ENCODE results near the gene PYCR2.
"Not testable (repeated sequence)": the region's sequence is repeated elsewhere in the genome, so short reads cannot be mapped to it uniquely, and the experiment has no call there.

PYCR2 gene

DNA sequence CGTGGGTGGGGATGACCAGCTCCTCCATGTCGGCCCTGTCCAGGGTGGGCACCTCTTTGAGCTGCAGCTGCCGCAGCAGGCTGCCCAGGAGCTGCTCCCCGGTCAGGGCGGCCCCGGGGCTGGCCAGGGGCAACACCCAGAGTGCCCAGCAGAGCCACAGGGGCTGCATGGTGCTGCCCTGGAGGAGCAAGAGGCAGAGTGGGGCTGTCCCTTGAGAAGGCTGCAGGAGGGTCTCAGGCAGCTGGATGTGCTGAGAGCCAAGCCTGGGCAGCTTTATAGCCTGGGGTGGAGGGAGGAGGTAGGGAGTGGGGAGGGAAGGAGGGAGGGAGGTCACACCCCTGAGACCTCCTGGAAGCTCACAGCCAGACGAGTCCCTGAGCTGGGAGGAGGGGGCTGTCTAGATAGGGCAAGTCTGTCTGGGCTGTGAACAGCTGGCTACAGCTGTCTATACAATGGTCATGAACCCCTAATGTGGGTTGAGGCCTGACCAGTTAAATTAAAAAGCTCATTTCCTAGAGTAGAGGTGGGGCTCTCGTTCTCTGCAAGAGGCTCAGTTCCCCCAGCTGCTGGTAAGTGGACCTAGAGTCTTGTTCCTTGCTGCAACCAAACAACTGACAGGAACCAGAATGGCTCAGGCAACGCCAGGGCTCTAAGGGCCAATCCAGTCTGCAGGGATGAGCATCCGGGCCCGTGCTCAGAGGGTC, 35.0 kb downstream of the PYCR2 start, which contains the start of gene LEFTY1:
TSS of gene LEFTY1 (minus strand) at position 249 of the 704 bp plus-strand sequence. CDS start at position 169, 80 bp downstream.
- no peak for DNase-seq

GRCh38 chr1:225888289-225888897, 35.7 kb downstream of the PYCR2 start:
- no peak for DNase-seq

GRCh38 chr1:225887554-225888288, 36.3 kb downstream of the PYCR2 start:
- DNase-seq = not testable (repeated sequence)

- no peak for DNase-seq
Measured at GRCh38 chr1:225887030-225887314, 37.1 kb downstream of the PYCR2 start.

DNA sequence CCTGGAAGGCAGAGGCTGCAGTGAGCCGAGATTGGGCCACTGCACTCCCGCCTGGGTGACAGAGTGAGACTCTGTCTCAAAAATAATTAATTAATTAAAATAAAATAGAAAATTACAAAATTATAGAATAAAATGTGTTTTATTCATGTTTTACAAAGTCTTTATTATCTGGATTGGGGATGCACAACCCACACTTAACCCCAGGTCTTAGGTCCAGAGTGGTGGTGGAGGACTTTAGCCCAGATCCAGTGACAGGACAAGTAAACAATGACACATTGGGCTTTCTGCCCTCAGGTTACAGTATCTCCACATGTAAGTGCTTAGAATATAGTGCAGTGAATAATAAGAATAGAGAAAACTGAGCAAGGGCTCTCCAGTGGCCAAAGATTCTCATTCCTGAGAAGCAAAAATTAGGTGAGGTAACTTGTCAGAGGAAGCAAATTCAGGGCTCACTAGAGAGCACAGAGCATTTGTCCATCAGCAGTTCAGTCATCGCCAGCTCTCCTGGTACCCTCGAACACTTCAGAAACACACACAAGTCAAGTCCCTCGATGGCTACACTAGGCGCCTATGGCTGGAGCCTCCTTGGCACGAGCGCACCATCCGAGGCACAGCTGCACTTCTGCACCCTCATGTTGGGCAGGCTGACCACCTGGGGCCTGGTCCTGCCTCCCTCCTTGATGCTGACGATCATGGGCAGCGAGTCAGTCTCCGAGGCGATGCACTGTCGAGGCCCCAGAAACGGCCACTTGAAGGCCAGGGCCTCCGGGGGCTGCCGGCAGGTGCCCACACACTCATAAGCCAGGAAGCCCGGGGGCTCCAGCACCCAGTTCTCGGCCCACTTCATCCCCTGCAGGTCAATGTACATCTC, 37.7 kb downstream of the PYCR2 start:
- DNase-seq = no peak

DNA sequence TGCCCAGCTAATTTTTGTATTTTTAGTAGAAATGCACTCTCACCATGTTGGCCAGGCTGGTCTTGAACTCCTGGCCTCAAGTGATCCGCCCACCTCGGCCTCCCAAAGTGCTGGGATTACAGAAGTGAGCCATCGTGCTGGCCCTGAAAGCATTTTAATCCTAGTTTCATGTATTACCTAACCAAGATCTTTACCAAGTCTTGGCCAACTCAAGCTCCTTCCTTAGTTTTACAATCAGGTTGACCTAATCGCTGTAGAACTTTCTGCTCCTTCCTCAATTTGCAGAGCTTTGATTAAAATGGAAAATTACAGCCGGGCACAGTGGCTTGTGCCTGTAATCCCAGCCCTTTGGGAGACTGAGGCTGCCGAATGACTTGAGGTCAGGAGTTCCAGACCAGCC, 38.7 kb downstream of the PYCR2 start:
- no peak for DNase-seq

DNA sequence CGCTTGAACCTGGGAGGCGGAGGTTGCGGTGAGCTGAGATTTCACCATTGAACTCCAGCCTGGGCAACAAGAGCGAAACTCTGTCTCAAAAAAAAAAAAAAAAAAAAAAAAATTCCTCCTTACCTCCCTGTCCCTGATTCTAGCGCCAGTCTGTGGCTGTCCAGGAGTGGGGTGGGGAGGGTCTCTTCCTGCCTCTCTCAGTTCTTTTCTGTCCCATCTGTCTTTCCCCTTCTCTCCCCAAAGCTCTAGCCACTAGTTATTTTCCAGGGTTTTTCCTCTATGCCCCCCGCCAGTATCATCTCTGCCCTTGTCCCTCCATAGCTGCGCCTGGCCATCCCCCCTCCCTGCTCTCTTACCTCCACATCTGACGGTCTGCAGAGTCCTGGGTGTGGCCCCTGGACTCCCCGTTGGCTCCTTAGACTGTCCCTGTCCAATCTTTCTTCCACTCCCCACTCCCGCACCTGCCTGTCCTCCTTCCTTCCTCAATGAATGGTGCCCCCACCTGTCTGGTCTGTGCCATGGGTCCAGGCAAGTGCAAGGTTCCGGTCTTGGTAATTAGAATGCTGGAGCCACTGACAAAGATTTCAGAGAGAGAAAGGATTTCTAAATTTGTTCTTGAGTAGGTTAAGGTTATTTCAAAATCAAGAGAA, 40.3 kb downstream of the PYCR2 start:
- DNase-seq = no peak

- DNase-seq = peak; percentile 65
Measured at GRCh38 chr1:225882694-225883615, 41.1 kb downstream of the PYCR2 start.

- peak; percentile 65 for DNase-seq
Measured at GRCh38 chr1:225881959-225882693, 41.9 kb downstream of the PYCR2 start, which contains the start of gene TMEM63A. Gene TMEM63A, minus strand, starts transcription at chr1:225882380. Its CDS starts 4,800 bp downstream, at chr1:225877580.

DNA sequence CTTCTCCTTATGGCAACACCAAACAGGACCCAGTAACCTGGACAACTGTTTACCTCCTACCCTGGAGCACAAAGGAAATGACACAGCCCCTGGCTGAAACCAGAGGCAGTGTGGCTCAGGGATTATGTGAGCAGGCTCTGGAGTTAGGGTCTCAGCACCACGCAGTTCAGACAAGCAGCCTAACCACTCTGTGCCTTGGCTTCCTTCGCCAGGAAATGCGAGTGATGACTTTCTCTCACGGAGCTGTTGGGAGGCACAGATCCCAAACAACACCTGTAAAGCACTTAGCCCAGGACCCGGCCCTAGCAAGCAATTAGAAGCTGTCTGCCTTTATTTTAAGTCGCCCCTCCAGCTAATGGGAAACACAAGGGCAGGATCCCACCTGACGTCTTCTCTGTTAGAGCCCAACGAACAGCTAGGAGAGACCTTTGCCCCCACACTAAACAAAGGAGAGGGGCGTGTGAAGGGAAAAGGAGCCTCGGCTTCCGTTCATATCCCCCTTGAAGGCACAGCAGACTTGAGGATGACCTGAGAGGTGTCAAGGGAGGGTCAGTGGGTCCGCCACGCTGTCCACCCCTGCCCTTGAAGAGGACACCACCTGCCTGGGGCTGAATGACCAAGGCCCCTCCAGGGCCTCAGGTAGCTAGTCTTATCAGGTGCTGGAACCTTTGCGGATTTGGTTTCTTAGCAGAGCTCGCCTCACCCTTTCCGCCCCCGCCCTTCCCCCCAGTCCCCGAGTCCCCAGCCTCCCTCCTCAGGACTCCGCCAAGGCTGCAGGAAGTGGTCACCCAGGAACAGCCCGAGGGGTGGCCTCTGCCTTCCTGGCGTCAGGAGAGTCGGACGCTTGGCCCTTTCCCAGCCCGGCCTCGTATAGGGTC, 42.7 kb downstream of the PYCR2 start:
- DNase-seq = no peak

- DNase-seq = no peak
Measured at GRCh38 chr1:225880636-225881035, 43.4 kb downstream of the PYCR2 start.

DNA sequence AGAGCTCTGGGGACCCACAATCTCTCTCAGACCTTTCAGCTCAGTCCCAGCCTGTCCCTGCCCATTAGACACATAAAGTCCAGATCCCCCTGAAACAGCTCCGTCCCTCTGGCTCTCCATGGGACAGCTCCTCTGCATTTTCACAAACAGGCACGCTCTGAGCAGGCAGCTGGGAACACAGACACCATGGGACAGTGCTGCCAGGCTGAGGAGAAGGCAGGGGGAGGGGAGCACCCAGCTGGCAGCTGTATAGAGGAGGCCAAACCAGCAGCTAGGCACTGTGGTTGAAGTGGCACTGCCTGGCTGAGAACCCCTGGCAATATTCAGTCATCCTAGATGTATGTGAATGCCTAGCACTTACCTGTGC, 43.8 kb downstream of the PYCR2 start:
- no peak for DNase-seq

GRCh38 chr1:225879521-225880221, 44.4 kb downstream of the PYCR2 start:
- DNase-seq = no peak

DNA sequence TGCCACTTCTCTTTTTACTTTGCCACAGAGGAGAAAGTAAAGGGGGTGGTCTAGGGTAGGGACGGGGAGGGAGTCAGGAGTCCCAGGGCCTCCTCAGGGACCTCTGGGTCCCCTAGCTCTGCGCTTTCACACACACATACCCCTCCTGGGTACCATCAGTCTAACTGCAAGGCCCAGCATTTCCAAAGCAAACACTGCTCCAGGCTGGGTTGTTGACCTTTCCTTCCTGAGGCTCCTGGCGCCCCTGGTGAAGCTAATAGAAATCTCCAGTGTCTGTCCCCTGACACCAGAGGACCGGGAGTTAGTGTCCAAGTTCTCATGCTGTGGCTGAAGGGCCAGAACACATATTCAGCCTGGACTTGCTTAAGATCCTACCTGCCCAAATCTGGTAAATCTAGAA, 45.8 kb downstream of the PYCR2 start:
- DNase-seq = no peak

DNA sequence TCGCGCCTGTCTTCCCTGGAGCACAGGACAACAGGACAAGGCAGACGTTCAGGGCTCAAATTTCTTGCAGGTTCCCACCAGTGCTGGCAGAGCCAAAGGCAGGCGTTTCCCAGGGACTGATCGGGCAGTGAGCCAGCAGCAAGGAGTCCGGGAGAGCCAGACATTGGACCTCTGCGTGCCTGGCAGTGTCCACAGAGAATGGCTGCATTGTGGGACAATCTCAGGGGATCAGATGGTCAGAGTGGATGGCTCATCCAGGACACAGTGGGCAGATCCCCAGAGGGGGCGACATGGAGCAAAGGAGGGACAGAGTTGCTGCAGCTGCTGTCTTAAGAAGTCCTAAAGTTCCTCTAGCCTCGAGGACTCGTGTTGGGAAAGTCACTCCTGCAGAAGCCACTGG, 46.5 kb downstream of the PYCR2 start:
- DNase-seq = no peak

DNA sequence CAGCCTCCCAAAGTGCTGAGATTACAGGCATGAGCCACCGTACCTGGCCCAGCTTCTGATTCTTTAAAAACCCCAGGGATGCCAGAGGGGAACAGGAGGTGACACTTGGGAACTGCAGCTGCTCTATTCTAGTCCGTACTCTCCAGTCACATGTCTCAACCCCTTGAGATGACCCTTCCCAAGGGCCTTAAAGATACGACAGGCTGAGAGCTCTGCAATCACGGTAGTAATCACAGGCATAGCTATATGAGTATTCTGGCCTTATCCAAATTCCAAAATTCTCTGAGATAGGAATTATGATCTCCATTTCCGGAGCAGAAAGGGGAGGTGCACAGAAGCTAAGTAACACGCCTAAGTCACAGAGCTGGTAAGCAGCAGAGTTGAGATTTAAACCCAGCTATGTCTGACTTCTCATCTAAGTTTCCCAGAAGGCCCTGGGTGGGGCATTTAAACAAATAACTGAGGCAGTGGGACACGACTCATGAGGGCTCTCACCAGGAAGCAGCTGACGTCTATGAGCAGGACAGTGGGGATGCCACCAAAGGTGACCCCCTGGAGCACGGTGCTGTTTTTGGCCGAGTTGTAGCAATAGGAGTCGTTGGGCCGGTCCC, 47.0 kb downstream of the PYCR2 start:
- DNase-seq = no peak

- DNase-seq = no peak
Measured at GRCh38 chr1:225875044-225875815, 48.8 kb downstream of the PYCR2 start.

GRCh38 chr1:225874431-225874830, 49.6 kb downstream of the PYCR2 start:
- DNase-seq = no peak

All from GOT3 (cell line).